CD4-positive, alpha-beta T cell treated with Interferon gamma for 1 hour (primary cell): ENCODE data around the gene CDC42SE2.
A peak's percentile ranks its signal among the peaks of the same experiment; 100 is the strongest.
"Not testable (repeated sequence)": the region's sequence is repeated elsewhere in the genome, so short reads cannot be mapped to it uniquely, and the experiment has no call there.

Experiments
- DNase-seq: peaks from one replicate; pipeline ENCODE4 v3.0.0-alpha.2; 2020

Gene CDC42SE2

GRCh38 chr5:131396630-131397273, 132.9 kb downstream of the CDC42SE2 start:
- no peak for DNase-seq

- DNase-seq, result not testable (repeated sequence)
Observed at GRCh38 chr5:131399007-131399406, 135.2 kb downstream of the CDC42SE2 start.

- DNase-seq, result no peak
Observed at GRCh38 chr5:131400585-131400984, 136.7 kb downstream of the CDC42SE2 start.

- DNase-seq, result no peak
Observed at GRCh38 chr5:131405674-131406073, 141.8 kb downstream of the CDC42SE2 start.

- no peak for DNase-seq
Observed at GRCh38 chr5:131406076-131406475, 142.2 kb downstream of the CDC42SE2 start.

GRCh38 chr5:131406975-131407638, 143.3 kb downstream of the CDC42SE2 start:
- DNase-seq, result no peak

GRCh38 chr5:131413605-131414559, 150.0 kb downstream of the CDC42SE2 start:
- no peak for DNase-seq

GRCh38 chr5:131416729-131417128, 152.9 kb downstream of the CDC42SE2 start:
- no peak for DNase-seq

- peak; percentile 75 for DNase-seq
Observed at GRCh38 chr5:131417240-131417869, 153.5 kb downstream of the CDC42SE2 start.

- DNase-seq, result no peak
Observed at GRCh38 chr5:131418846-131419245, 155.0 kb downstream of the CDC42SE2 start.

GRCh38 chr5:131419877-131420276, 156.0 kb downstream of the CDC42SE2 start:
- DNase-seq, result no peak

GRCh38 chr5:131423056-131423455, 159.2 kb downstream of the CDC42SE2 start:
- DNase-seq, result no peak

- DNase-seq, result no peak
Observed at GRCh38 chr5:131426011-131426410, 162.2 kb downstream of the CDC42SE2 start.

- DNase-seq, result no peak
Observed at GRCh38 chr5:131430794-131431193, 166.9 kb downstream of the CDC42SE2 start.

GRCh38 chr5:131431794-131432193, 167.9 kb downstream of the CDC42SE2 start:
- DNase-seq, result no peak

GRCh38 chr5:131433109-131433508, 169.3 kb downstream of the CDC42SE2 start:
- DNase-seq, result no peak

GRCh38 chr5:131436081-131436480, 172.2 kb downstream of the CDC42SE2 start:
- no peak for DNase-seq

- DNase-seq, result no peak
Observed at GRCh38 chr5:131441184-131441583, 177.3 kb downstream of the CDC42SE2 start.
